ENCODE results near the gene DCAF7.

DCAF7 gene

GRCh38 chr17:63549946-63550816 lies at the start of gene DCAF7:
Gene DCAF7, plus strand, starts transcription at chr17:63550477. Its CDS starts 201 bp downstream, at chr17:63550678.
- DNase-seq (ENCODE audit: low read depth in 2 of 2) = peak; percentile 100

GRCh38 chr17:63500543-63501390 lies 49.5 kb upstream of the DCAF7 start:
- DNase-seq (ENCODE audit: low read depth in 2 of 2) = no peak

GRCh38 chr17:63503341-63503705 lies 47.0 kb upstream of the DCAF7 start:
- no peak for DNase-seq (ENCODE audit: low read depth in 2 of 2)

GRCh38 chr17:63504261-63504660 lies 46.0 kb upstream of the DCAF7 start:
- DNase-seq (ENCODE audit: low read depth in 2 of 2) = no peak

- no peak for DNase-seq (ENCODE audit: low read depth in 2 of 2)
Observed at GRCh38 chr17:63505341-63505740, 44.9 kb upstream of the DCAF7 start.

- no peak for DNase-seq (ENCODE audit: low read depth in 2 of 2)
Observed at GRCh38 chr17:63506627-63507026, 43.6 kb upstream of the DCAF7 start.

GRCh38 chr17:63511331-63511730 lies 38.9 kb upstream of the DCAF7 start:
- DNase-seq (ENCODE audit: low read depth in 2 of 2) = no peak

- no peak for DNase-seq (ENCODE audit: low read depth in 2 of 2)
Observed at GRCh38 chr17:63512388-63512787, 37.9 kb upstream of the DCAF7 start.

- DNase-seq (ENCODE audit: low read depth in 2 of 2) = no peak
Observed at GRCh38 chr17:63512896-63513644, 37.2 kb upstream of the DCAF7 start.

GRCh38 chr17:63514477-63514876 lies 35.8 kb upstream of the DCAF7 start:
- no peak for DNase-seq (ENCODE audit: low read depth in 2 of 2)

GRCh38 chr17:63514974-63515373 lies 35.3 kb upstream of the DCAF7 start:
- no peak for DNase-seq (ENCODE audit: low read depth in 2 of 2)

- no peak for DNase-seq (ENCODE audit: low read depth in 2 of 2)
Observed at GRCh38 chr17:63515426-63515825, 34.9 kb upstream of the DCAF7 start.

GRCh38 chr17:63516910-63517824 lies 33.1 kb upstream of the DCAF7 start:
- DNase-seq (ENCODE audit: low read depth in 2 of 2) = no peak

GRCh38 chr17:63517825-63518534 lies 32.3 kb upstream of the DCAF7 start:
- no peak for DNase-seq (ENCODE audit: low read depth in 2 of 2)

GRCh38 chr17:63519116-63519881 lies 31.0 kb upstream of the DCAF7 start:
- no peak for DNase-seq (ENCODE audit: low read depth in 2 of 2)

GRCh38 chr17:63519972-63520882 lies 30.1 kb upstream of the DCAF7 start:
- no peak for DNase-seq (ENCODE audit: low read depth in 2 of 2)

GRCh38 chr17:63523253-63523855 lies 26.9 kb upstream of the DCAF7 start, which contains the start of gene KCNH6:
Gene KCNH6, plus strand, starts transcription at chr17:63523358. Its CDS starts 56 bp downstream, at chr17:63523414.
- DNase-seq (ENCODE audit: low read depth in 2 of 2) = no peak

GRCh38 chr17:63524051-63524450 lies 26.2 kb upstream of the DCAF7 start:
- DNase-seq (ENCODE audit: low read depth in 2 of 2) = no peak

Data from fibroblast of skin of left biceps (primary cell).